Endodermal cell (in vitro differentiated cells): ENCODE data around the gene ZNF487. TPM values are rescaled to one million over a fixed set of nuclear protein-coding genes. Genes with fewer than 3 reads are reported as not detected.

Source experiments
- DNase-seq: peaks from one replicate; pipeline ENCODE4 v3.0.0-alpha.2; 2017
- H3K27ac ChIP-seq: 2 replicates; pipeline ENCODE4 v1.5.1; 2013; ENCODE audit warnings: mild to moderate bottlenecking, low read depth, low read length, moderate library complexity
- H3K27me3 ChIP-seq: 2 replicates; pipeline ENCODE4 v1.6.1; 2013; ENCODE audit warnings: mild to moderate bottlenecking, low read length, moderate library complexity; ENCODE audit not compliant: insufficient read depth, control insufficient read depth, poor library complexity, severe bottlenecking
- H3K36me3 ChIP-seq: 2 replicates; pipeline ENCODE4 v1.7.0; 2013; ENCODE audit warnings: mild to moderate bottlenecking, low read length, moderate library complexity; ENCODE audit not compliant: control insufficient read depth, insufficient read depth
- H3K4me1 ChIP-seq: one replicate; pipeline ENCODE4 v1.7.0; 2013; ENCODE audit warnings: low read length; ENCODE audit not compliant: control insufficient read depth, insufficient read depth
- H3K4me3 ChIP-seq: 2 replicates; pipeline ENCODE4 v1.5.1; 2013; ENCODE audit warnings: mild to moderate bottlenecking, low read length, moderate library complexity
- H3K9ac ChIP-seq: 2 replicates; pipeline ENCODE4 v1.6.1; 2013; ENCODE audit warnings: mild to moderate bottlenecking, low read length, moderate library complexity; ENCODE audit not compliant: poor library complexity, severe bottlenecking; ENCODE audit errors: extremely low read depth
- H3K9me3 ChIP-seq: 2 replicates; pipeline ENCODE4 v1.6.1; 2013; ENCODE audit warnings: mild to moderate bottlenecking, low read length, moderate library complexity; ENCODE audit not compliant: control insufficient read depth
- H3K27ac Mint-ChIP-seq: 2 replicates; pipeline ENCODE4 v1.8.0; 2020; ENCODE audit warnings: mixed read lengths
- H3K27me3 Mint-ChIP-seq: 2 replicates; pipeline ENCODE4 v1.8.0; 2021; ENCODE audit warnings: mild to moderate bottlenecking, mixed read lengths; ENCODE audit not compliant: insufficient read depth
- H3K36me3 Mint-ChIP-seq: 2 replicates; pipeline ENCODE4 v1.8.0; 2020; ENCODE audit warnings: low read depth, mixed read lengths
- H3K4me1 Mint-ChIP-seq: 2 replicates; pipeline ENCODE4 v1.8.0; 2020; ENCODE audit warnings: mixed read lengths
- H3K4me3 Mint-ChIP-seq: 2 replicates; pipeline ENCODE4 v1.8.0; 2020; ENCODE audit warnings: mild to moderate bottlenecking, moderate library complexity, mixed read lengths
- H3K9me3 Mint-ChIP-seq: 2 replicates; pipeline ENCODE4 v1.8.0; 2020; ENCODE audit warnings: mild to moderate bottlenecking, mixed read lengths
- CTCF ChIP-seq: fragments of 200-600 bp; sonication (generic); conservative IDR thresholded peaks from 2 replicates; pipeline ENCODE4 v1.5.0; 2021; ENCODE audit warnings: antibody characterized with exemption, mild to moderate bottlenecking
- WGBS, 2 experiments: methylation state at CpG; one replicate each; pipeline versions ENCODE4 v1.1.5 to v1.1.7; 2013; ENCODE audit warnings: missing lambda C conversion rate in 2 of 2, mixed read lengths in 1 of 2; ENCODE audit not compliant: insufficient coverage in 1 of 2, insufficient read length in 1 of 2; 5-methylcytosine and 5-hydroxymethylcytosine counted together
- long read RNA-seq, 4 experiments: library from polyadenylated mRNA in 2 of 4; library from RNA in 1 of 4; library from capped mRNA in 1 of 4; stranded (forward) in 3 of 4; unstranded in 1 of 4; transcript quantifications; one replicate each; pipeline ENCODE4 v2.0.0, GENCODE V29; 2020 to 2021; ENCODE audit warnings: inconsistent platforms in 1 of 4
- polyA plus RNA-seq, 2 experiments: library from polyadenylated mRNA; stranded (reverse); fragments of 50-300 nt; gene quantifications; one replicate each; pipeline ENCODE4 v1.2.3, GENCODE V29; 2013
- total RNA-seq, 2 donors: library from RNA; stranded (reverse); fragmentation: NEBNext Ultra II Directional in 1 of 2; extraction: Animal tissue kit (Norgen Biotek cat#: 25700) in 1 of 2; gene quantifications; 2 replicates in 1 of 2; 3 replicates in 1 of 2; pipeline ENCODE4 v1.2.1, GENCODE V29; 2021

ZNF487 gene
- 1 to 10 TPM; 3.8 to 6.6 TPM for total RNA-seq
- 3.8 TPM for polyA plus RNA-seq (2013, experiment 1 of 2)
- polyA plus RNA-seq (2013, experiment 2 of 2): 5.3 TPM
- long read RNA-seq, experiment 1, partial matches to known transcripts: 0 of 5 reads
- long read RNA-seq, experiment 1, other reads (novel, unspliced or antisense): 4 of 5 reads
- long read RNA-seq, experiment 2, partial matches to known transcripts: 0 of 8 reads
- long read RNA-seq, experiment 2, other reads (novel, unspliced or antisense): 5 of 8 reads
- long read RNA-seq, experiment 3, partial matches to known transcripts: 0 of 12 reads
- long read RNA-seq, experiment 3, other reads (novel, unspliced or antisense): 5 of 12 reads
- long read RNA-seq, experiment 4, partial matches to known transcripts: 1 of 10 reads
- long read RNA-seq, experiment 4, other reads (novel, unspliced or antisense): 5 of 10 reads

GRCh38 chr10:43436291-43437140 is at the start of gene ZNF487:
TSS of gene ZNF487 (plus strand) at chr10:43437111. CDS start at chr10:43475814, 38,703 bp downstream.
- peak; percentile 97 for DNase-seq
- H3K4me1 Mint-ChIP-seq: peaks cover 6% of the 10 kb centered on the region
- H3K27me3 Mint-ChIP-seq: peaks cover 2% of the 10 kb centered on the region
- H3K4me3 ChIP-seq: peak within 1 kb of the TSS; percentile 93
- peak within 1 kb of the TSS; percentile 93 for H3K9ac ChIP-seq
- WGBS, 2 experiments: 6 to 25% methylated on average over 18 to 69 of the region's 69 CpGs
- H3K27ac Mint-ChIP-seq: peak within 1 kb of the TSS; percentile 96
- no peaks in the 10 kb centered on the region for H3K27me3 ChIP-seq
- peak within 1 kb of the TSS; percentile 90 for H3K27ac ChIP-seq
- H3K4me1 ChIP-seq: no peaks in the 10 kb centered on the region
- TF ChIP-seq CTCF: peak; percentile 31
- H3K4me3 Mint-ChIP-seq: peak within 1 kb of the TSS; percentile 84
- H3K36me3 Mint-ChIP-seq: peaks cover 8% of the 10 kb centered on the region
- H3K9me3 ChIP-seq: no peaks in the 10 kb centered on the region
- no peaks in the 10 kb centered on the region for H3K36me3 ChIP-seq
- H3K9me3 Mint-ChIP-seq: peaks cover 2% of the 10 kb centered on the region

DNA sequence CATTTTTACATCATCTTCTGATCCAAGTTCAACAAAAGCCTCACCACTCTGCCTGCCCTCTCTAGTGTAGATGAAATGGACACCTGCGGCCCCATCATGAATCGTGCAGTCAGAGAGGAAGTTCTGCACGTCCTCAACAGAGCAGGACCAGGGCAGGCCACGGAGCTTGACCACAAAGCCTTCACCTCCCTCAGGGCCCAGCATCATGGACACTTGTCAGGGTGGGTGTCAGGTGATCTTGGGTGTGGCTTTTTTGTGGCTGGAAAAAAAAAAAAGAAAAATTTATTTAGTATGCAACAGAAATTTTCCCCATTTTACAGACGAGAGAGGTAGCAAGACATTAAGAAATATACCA is 49.3 kb upstream of the ZNF487 start:
- Mint-ChIP-seq H3K36me3 (peaks cover 67% of the 10 kb centered on the region), H3K4me3 (no peak overlapping the region), H3K27me3 (no peaks in the 10 kb centered on the region), H3K27ac (no peak overlapping the region), H3K4me1 (peaks cover 38% of the 10 kb centered on the region), H3K9me3 (no peaks in the 10 kb centered on the region)
- 83 to 95% methylated on average over 1 to 5 of the region's 5 CpGs for WGBS, 2 experiments
- Histone ChIP-seq H3K27me3 (no peaks in the 10 kb centered on the region), H3K36me3 (peaks cover 73% of the 10 kb centered on the region), H3K27ac (no peak overlapping the region), H3K9me3 (no peaks in the 10 kb centered on the region), H3K4me3 (no peak overlapping the region), H3K4me1 (peaks cover 14% of the 10 kb centered on the region), H3K9ac (no peak overlapping the region)
- no peak for DNase-seq
- TF ChIP-seq CTCF: no peak

- 84 to 90% methylated on average over 2 to 3 of the region's 3 CpGs for WGBS, 2 experiments
- Histone ChIP-seq H3K27ac (no peak overlapping the region), H3K9ac (no peak overlapping the region), H3K27me3 (no peaks in the 10 kb centered on the region), H3K36me3 (peaks cover 96% of the 10 kb centered on the region), H3K4me3 (peak overlapping the region; percentile 52), H3K9me3 (no peaks in the 10 kb centered on the region), H3K4me1 (peaks cover 16% of the 10 kb centered on the region)
- TF ChIP-seq CTCF: no peak
- no peak for DNase-seq
- H3K27me3 Mint-ChIP-seq: no peaks in the 10 kb centered on the region
- peaks cover 85% of the 10 kb centered on the region for H3K36me3 Mint-ChIP-seq
- H3K9me3 Mint-ChIP-seq: no peaks in the 10 kb centered on the region
- peak overlapping the region; percentile 1 for H3K4me3 Mint-ChIP-seq
- peaks cover 42% of the 10 kb centered on the region for H3K4me1 Mint-ChIP-seq
- peak overlapping the region; percentile 9 for H3K27ac Mint-ChIP-seq
Observed at GRCh38 chr10:43389867-43390266, 47.0 kb upstream of the ZNF487 start.
